Muscle layer of colon (tissue), 2 donors: ENCODE results near the gene MALAT1.
A peak's percentile ranks its signal among the peaks of the same experiment; 100 is the strongest.

Source experiments
- H3K27ac ChIP-seq: one replicate; pipeline ENCODE4 v1.7.0; 2013; ENCODE audit warnings: low read depth, mild to moderate bottlenecking, low read length, moderate library complexity
- H3K27me3 ChIP-seq, 2 donors: one replicate each; pipeline ENCODE4 v1.7.0; 2013; ENCODE audit warnings: low read length in 2 of 2, mild to moderate bottlenecking in 2 of 2; ENCODE audit not compliant: insufficient read depth in 2 of 2, control insufficient read depth in 1 of 2
- H3K36me3 ChIP-seq: one replicate; pipeline ENCODE4 v1.7.0; 2013; ENCODE audit warnings: mild to moderate bottlenecking, low read length; ENCODE audit not compliant: insufficient read depth
- H3K4me1 ChIP-seq: one replicate; pipeline ENCODE4 v1.7.0; 2013; ENCODE audit warnings: mild to moderate bottlenecking, low read length; ENCODE audit not compliant: insufficient read depth
- H3K4me3 ChIP-seq, 2 donors: one replicate each; pipeline ENCODE4 v1.7.0; 2013; ENCODE audit warnings: low read length in 2 of 2, low read depth in 1 of 2, mild to moderate bottlenecking in 1 of 2, moderate library complexity in 1 of 2
- H3K9ac ChIP-seq: one replicate; pipeline ENCODE4 v1.7.0; 2013; ENCODE audit warnings: low read length
- H3K9me3 ChIP-seq: one replicate; pipeline ENCODE4 v1.7.0; 2013; ENCODE audit warnings: mild to moderate bottlenecking, low read length
- donor health status: abdominal sarcoma.
- donor health status: Adenocarcinoma of cecum.

MALAT1 gene

DNA sequence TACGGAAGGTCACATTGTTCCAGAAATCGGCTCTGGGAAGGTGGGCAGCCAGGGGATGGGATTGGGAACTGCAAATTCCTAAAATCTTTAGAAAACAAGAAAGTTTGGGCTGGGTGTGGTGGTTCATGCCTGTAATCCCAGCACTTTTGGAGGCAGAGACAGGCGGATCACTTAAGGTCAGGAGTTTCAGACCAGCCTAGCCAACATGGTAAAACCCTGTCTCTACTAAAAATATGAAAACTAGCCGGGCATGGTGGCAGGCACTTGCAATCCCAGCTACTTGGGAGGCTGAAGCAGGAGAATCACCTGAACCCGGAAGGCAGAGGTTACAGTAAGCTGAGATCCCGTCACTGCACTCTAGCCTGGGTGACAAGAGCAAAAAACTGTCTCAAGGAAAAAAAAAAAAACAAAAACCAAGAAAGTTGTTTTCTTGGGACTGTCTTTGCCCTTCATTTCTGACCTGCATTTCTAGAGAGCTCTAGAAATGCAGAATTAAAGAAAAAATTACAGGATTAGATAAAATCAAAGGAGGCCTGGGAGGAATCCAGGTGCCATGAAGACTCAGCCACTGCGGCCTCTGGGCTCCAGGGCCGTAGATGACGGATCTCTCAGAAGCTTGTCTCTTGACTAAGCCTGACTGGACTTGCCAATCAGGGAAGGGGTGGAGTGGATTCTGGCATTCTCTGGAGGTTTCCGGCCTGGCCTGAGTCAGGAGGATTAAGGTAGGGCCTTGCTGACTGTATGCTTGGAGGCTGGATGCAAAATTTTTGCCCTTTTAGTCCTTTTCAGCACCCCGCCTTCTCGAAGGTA lies 5.3 kb upstream of the MALAT1 start:
- Histone ChIP-seq H3K36me3 (no peaks in the 10 kb centered on the region), H3K4me3 (peak overlapping the region in 1 of 2 donors; percentile 20), H3K27ac (peak overlapping the region; percentile 100), H3K9me3 (no peaks in the 10 kb centered on the region), H3K9ac (peak overlapping the region; percentile 40), H3K4me1 (peaks cover 78% of the 10 kb centered on the region), H3K27me3 (no peaks in the 10 kb centered on the region)

DNA sequence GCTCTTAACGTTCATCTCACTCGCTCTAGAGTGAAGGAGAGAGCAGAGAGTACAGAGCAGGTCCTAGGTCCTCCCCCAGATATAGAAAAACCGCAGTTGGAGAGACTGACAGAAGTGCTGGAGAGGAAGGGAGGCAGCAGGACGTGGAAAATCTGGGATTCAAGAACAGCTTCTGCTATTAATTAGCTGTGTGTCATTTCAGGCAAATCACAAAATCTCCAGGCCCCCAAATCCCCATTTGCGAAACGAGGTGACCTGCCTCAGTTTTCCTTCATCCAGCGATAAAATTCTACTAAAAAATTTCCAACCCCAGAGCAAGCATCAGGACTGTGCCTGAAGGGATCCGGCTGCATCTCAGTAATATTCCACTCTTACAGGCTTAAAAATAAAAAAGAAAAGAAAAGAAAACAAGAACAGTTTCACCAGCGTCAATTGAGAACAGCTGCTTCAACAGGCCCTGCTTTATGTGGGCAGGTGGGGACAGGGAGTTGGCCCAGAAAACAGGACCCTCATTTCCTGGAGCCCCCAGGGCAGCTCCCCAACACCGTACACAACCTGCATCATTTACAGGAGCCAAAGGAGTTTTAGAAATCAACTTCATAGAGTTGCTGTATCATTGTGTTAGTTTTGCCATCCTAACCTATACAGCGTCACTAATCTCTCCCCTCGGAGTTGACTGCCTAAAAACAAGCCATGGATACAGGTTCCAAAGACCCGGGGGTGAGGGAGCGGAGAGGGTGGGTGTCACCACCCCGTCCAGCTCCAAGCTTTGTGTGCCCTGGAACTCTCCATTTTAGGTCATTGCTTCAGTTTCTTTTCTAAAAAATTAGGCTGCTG lies 2.3 kb upstream of the MALAT1 start:
- Histone ChIP-seq H3K4me3 (peak overlapping the region; percentile 0 to 48), H3K9me3 (no peaks in the 10 kb centered on the region), H3K27ac (peak overlapping the region; percentile 83), H3K9ac (peak overlapping the region; percentile 92), H3K27me3 (no peaks in the 10 kb centered on the region), H3K36me3 (peaks cover 10% of the 10 kb centered on the region), H3K4me1 (peaks cover 50% of the 10 kb centered on the region)

DNA sequence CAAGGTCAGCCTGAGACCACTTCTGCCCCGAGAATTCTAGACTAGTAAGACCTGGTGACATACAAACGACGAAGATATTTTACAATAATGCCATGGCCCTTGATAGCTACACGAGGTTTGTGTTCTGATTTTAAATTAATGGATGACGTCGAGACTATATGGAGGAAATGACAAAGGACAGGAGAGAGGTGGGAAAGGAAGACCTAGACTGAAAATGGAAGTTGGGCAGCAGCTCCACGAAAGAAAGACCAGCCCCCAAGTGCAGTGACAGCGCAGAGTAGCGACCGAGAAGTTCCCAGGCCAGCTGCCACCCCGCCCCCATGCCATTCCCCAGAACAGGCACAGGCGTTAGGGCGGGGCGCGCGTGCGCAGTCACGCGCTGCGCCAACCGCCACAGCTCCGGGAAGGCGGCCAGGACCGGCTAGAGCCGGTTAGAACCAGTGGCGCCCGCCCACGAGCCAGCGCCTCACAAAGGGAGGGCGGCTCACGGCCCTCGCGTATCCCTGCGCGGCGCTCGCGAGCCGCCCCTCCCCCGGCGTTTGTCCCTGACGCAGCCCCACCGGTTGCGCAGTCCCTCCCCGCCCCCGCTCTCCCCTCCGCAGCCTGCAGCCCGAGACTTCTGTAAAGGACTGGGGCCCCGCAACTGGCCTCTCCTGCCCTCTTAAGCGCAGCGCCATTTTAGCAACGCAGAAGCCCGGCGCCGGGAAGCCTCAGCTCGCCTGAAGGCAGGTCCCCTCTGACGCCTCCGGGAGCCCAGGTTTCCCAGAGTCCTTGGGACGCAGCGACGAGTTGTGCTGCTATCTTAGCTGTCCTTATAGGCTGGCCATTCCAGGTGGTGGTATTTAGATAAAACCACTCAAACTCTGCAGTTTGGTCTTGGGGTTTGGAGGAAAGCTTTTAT lies 1.5 kb upstream of the MALAT1 start:
- no peaks in the 10 kb centered on the region for H3K27me3 ChIP-seq
- peak overlapping the region; percentile 97 for H3K4me3 ChIP-seq
- peaks cover 41% of the 10 kb centered on the region for H3K4me1 ChIP-seq
- H3K27ac ChIP-seq: peak overlapping the region; percentile 98
- H3K9ac ChIP-seq: peak overlapping the region; percentile 100
- H3K36me3 ChIP-seq: peaks cover 19% of the 10 kb centered on the region
- H3K9me3 ChIP-seq: no peaks in the 10 kb centered on the region

DNA sequence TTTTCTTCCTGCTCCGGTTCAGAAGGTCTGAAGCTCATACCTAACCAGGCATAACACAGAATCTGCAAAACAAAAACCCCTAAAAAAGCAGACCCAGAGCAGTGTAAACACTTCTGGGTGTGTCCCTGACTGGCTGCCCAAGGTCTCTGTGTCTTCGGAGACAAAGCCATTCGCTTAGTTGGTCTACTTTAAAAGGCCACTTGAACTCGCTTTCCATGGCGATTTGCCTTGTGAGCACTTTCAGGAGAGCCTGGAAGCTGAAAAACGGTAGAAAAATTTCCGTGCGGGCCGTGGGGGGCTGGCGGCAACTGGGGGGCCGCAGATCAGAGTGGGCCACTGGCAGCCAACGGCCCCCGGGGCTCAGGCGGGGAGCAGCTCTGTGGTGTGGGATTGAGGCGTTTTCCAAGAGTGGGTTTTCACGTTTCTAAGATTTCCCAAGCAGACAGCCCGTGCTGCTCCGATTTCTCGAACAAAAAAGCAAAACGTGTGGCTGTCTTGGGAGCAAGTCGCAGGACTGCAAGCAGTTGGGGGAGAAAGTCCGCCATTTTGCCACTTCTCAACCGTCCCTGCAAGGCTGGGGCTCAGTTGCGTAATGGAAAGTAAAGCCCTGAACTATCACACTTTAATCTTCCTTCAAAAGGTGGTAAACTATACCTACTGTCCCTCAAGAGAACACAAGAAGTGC lies 661 bp upstream of the MALAT1 start:
- no peaks in the 10 kb centered on the region for H3K27me3 ChIP-seq
- H3K9ac ChIP-seq: peak overlapping the region; percentile 100
- peaks cover 27% of the 10 kb centered on the region for H3K36me3 ChIP-seq
- H3K4me3 ChIP-seq: peak overlapping the region; percentile 97
- peaks cover 33% of the 10 kb centered on the region for H3K4me1 ChIP-seq
- peak overlapping the region; percentile 98 for H3K27ac ChIP-seq
- H3K9me3 ChIP-seq: no peaks in the 10 kb centered on the region

DNA sequence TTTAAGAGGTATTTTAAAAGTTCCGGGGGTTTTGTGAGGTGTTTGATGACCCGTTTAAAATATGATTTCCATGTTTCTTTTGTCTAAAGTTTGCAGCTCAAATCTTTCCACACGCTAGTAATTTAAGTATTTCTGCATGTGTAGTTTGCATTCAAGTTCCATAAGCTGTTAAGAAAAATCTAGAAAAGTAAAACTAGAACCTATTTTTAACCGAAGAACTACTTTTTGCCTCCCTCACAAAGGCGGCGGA lies 193 bp upstream of the MALAT1 start:
- Histone ChIP-seq H3K4me1 (peaks cover 28% of the 10 kb centered on the region), H3K9ac (peak overlapping the region; percentile 100), H3K27me3 (no peaks in the 10 kb centered on the region), H3K36me3 (peaks cover 31% of the 10 kb centered on the region), H3K27ac (peak overlapping the region; percentile 98), H3K4me3 (peak overlapping the region; percentile 97), H3K9me3 (no peaks in the 10 kb centered on the region)

DNA sequence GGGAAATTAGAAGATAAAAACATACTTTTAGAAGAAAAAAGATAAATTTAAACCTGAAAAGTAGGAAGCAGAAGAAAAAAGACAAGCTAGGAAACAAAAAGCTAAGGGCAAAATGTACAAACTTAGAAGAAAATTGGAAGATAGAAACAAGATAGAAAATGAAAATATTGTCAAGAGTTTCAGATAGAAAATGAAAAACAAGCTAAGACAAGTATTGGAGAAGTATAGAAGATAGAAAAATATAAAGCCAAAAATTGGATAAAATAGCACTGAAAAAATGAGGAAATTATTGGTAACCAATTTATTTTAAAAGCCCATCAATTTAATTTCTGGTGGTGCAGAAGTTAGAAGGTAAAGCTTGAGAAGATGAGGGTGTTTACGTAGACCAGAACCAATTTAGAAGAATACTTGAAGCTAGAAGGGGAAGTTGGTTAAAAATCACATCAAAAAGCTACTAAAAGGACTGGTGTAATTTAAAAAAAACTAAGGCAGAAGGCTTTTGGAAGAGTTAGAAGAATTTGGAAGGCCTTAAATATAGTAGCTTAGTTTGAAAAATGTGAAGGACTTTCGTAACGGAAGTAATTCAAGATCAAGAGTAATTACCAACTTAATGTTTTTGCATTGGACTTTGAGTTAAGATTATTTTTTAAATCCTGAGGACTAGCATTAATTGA lies 1.0 kb downstream of the MALAT1 start:
- H3K27ac ChIP-seq: peak overlapping the region; percentile 98
- H3K9me3 ChIP-seq: no peaks in the 10 kb centered on the region
- peaks cover 43% of the 10 kb centered on the region for H3K36me3 ChIP-seq
- peaks cover 23% of the 10 kb centered on the region for H3K4me1 ChIP-seq
- H3K9ac ChIP-seq: peak overlapping the region; percentile 100
- H3K27me3 ChIP-seq: no peaks in the 10 kb centered on the region
- peak overlapping the region; percentile 97 for H3K4me3 ChIP-seq

DNA sequence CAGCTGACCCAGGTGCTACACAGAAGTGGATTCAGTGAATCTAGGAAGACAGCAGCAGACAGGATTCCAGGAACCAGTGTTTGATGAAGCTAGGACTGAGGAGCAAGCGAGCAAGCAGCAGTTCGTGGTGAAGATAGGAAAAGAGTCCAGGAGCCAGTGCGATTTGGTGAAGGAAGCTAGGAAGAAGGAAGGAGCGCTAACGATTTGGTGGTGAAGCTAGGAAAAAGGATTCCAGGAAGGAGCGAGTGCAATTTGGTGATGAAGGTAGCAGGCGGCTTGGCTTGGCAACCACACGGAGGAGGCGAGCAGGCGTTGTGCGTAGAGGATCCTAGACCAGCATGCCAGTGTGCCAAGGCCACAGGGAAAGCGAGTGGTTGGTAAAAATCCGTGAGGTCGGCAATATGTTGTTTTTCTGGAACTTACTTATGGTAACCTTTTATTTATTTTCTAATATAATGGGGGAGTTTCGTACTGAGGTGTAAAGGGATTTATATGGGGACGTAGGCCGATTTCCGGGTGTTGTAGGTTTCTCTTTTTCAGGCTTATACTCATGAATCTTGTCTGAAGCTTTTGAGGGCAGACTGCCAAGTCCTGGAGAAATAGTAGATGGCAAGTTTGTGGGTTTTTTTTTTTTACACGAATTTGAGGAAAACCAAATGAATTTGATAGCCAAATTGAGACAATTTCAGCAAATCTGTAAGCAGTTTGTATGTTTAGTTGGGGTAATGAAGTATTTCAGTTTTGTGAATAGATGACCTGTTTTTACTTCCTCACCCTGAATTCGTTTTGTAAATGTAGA lies 1.7 kb downstream of the MALAT1 start:
- H3K4me3 ChIP-seq: peak overlapping the region; percentile 97
- H3K9me3 ChIP-seq: no peaks in the 10 kb centered on the region
- H3K4me1 ChIP-seq: peaks cover 30% of the 10 kb centered on the region
- H3K36me3 ChIP-seq: peaks cover 51% of the 10 kb centered on the region
- H3K27ac ChIP-seq: peak overlapping the region; percentile 98
- no peaks in the 10 kb centered on the region for H3K27me3 ChIP-seq
- peak overlapping the region; percentile 100 for H3K9ac ChIP-seq

DNA sequence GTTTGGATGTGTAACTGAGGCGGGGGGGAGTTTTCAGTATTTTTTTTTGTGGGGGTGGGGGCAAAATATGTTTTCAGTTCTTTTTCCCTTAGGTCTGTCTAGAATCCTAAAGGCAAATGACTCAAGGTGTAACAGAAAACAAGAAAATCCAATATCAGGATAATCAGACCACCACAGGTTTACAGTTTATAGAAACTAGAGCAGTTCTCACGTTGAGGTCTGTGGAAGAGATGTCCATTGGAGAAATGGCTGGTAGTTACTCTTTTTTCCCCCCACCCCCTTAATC lies 2.3 kb downstream of the MALAT1 start:
- Histone ChIP-seq H3K9ac (peak overlapping the region; percentile 100), H3K4me3 (peak overlapping the region; percentile 97), H3K4me1 (peaks cover 30% of the 10 kb centered on the region), H3K9me3 (no peaks in the 10 kb centered on the region), H3K27ac (peak overlapping the region; percentile 98), H3K36me3 (peaks cover 56% of the 10 kb centered on the region), H3K27me3 (no peaks in the 10 kb centered on the region)

DNA sequence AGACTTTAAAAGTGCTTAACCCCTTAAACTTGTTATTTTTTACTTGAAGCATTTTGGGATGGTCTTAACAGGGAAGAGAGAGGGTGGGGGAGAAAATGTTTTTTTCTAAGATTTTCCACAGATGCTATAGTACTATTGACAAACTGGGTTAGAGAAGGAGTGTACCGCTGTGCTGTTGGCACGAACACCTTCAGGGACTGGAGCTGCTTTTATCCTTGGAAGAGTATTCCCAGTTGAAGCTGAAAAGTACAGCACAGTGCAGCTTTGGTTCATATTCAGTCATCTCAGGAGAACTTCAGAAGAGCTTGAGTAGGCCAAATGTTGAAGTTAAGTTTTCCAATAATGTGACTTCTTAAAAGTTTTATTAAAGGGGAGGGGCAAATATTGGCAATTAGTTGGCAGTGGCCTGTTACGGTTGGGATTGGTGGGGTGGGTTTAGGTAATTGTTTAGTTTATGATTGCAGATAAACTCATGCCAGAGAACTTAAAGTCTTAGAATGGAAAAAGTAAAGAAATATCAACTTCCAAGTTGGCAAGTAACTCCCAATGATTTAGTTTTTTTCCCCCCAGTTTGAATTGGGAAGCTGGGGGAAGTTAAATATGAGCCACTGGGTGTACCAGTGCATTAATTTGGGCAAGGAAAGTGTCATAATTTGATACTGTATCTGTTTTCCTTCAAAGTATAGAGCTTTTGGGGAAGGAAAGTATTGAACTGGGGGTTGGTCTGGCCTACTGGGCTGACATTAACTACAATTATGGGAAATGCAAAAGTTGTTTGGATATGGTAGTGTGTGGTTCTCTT lies 2.8 kb downstream of the MALAT1 start:
- no peaks in the 10 kb centered on the region for H3K9me3 ChIP-seq
- H3K27ac ChIP-seq: peak overlapping the region; percentile 98
- H3K36me3 ChIP-seq: peaks cover 61% of the 10 kb centered on the region
- H3K27me3 ChIP-seq: no peaks in the 10 kb centered on the region
- H3K9ac ChIP-seq: peak overlapping the region; percentile 100
- peaks cover 30% of the 10 kb centered on the region for H3K4me1 ChIP-seq
- peak overlapping the region; percentile 97 for H3K4me3 ChIP-seq
